ELR (cell line): Measurements from ENCODE around the gene ZNF296.
A peak's percentile ranks its signal among the peaks of the same experiment; 100 is the strongest.

Experiments used
- DNase-seq: peaks from one replicate; pipeline ENCODE4 v3.0.0-alpha.2; 2015; ENCODE audit warnings: low read depth

Gene ZNF296

DNA sequence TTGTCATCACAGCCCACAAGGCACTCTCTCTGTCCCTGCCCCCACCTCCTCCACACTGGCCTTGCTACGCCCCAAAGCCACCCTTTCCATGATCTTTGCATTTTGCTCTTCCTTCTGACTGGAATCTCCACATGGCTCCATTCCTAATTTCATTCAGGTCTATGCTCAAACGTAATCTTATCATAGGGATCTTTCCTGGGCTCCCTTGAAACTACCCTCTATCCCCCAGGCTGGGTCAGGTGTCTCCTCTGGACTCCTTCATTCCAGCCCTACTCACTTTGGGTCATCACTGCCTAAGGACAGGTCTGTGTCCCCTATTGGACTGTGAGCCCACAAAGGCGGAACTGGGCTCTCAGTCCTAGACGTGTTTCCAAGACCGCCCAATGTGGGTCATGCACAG lies 5.9 kb upstream of the ZNF296 start:
- DNase-seq, result no peak

DNA sequence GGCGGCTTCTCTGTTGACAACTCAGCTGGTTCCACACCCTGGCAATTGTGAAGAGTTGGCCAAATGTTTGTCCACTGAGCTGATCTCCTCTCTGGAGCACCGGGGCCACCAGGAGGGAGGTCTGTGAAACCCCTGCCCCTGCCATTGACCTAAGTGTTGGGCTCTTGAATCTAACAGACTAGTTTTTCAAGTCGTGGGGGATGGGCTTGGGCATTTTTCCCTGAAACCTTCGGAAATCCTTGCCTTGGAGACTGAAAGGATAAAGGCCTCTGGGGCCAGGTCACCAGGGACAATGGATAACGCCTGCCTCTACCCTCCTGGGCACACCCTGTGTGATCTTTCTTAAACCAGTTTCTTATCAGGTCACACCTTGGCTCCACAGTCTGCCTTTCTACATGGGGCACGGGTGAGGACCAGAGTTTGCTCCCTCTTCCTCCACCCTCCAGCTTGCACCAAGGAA lies 3.7 kb upstream of the ZNF296 start:
- DNase-seq, result no peak

- peak; percentile 82 for DNase-seq
Observed at GRCh38 chr19:45079063-45079910, 3.0 kb upstream of the ZNF296 start, which contains the start of gene GEMIN7. TSS of gene GEMIN7 (plus strand) at chr19:45079260. CDS start at chr19:45090115, 10,855 bp downstream.

GRCh38 chr19:45078390-45079062 lies 2.2 kb upstream of the ZNF296 start:
- DNase-seq, result no peak

DNA sequence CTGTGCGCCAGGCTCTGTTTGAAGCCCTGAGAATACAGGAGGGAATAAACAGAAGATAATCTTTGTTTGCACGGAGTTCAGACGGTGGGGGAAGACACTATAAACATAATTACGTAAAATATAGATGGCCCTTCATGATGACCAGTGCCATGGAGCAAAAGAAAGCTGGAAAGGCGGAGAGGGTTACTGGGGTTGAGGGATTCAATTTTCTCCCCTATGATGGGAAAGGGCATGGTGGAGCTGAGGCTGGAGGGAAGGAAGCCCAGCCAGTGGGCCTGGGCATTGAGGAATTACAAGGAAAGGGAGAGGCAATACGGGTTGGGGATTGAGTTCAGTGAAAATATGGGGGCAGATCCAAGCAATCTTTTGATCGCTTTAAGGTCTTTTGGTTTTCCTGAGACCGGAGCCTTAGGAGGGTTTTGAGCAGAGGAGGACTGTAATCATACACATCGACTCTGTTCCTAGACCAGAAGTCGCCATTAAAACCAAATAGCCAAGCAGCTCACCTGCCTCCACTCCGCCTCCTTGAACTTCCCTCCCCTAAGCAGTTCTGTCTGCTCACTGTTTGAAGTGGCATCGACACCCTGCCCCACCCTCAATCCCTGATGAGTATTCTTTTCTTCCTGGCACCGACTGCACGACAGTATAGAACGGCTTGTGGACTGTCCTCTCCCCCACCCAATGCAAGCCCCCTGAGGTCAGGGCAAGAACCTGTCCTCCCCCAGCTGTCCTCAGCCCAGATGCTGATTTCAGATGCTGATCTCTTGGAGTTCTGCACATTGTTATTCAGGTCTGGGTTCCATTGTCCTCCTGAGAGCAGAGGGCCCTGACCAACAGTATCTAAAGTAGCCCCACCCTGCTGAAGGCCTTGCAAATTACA lies 813 bp upstream of the ZNF296 start:
- no peak for DNase-seq

DNA sequence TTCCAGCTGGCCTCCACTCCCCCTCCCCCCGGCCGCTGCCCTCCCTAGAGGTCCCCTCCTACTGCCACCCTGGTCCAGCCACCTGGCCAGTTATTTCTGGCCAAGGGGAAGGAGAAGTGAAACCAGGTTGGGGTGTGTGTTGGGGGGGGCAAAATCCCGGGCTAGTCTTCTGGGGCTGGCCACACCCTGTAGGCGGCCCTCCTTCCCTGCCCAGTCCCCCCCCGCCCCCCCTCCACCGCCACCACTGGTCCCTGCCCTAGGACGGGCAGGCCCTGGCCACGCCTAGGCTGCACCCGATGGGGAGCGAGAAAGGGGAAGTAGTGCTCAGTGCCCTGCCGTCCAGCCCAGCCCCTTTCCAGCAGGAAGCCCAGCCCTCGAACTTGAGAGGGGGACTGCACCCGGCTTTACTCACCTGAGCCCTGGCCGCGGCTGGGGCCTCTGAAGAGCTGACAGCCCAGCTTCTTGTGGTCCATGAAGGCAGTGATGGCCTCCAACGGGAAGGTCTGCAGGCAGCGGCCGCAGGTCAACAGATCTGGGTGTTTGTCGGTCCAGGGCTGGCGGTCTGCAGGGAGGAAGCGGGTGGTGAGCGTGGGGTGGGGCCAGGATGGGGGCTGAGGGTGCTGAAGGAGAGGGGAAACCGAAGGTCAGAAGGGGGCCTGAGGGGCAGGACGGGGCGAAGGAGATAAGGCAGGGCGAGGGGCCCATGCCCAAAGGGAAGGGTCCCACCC lies 813 bp downstream of the ZNF296 start:
- peak; percentile 64 for DNase-seq

- no peak for DNase-seq
Observed at GRCh38 chr19:45074744-45075300, 1.5 kb downstream of the ZNF296 start.

DNA sequence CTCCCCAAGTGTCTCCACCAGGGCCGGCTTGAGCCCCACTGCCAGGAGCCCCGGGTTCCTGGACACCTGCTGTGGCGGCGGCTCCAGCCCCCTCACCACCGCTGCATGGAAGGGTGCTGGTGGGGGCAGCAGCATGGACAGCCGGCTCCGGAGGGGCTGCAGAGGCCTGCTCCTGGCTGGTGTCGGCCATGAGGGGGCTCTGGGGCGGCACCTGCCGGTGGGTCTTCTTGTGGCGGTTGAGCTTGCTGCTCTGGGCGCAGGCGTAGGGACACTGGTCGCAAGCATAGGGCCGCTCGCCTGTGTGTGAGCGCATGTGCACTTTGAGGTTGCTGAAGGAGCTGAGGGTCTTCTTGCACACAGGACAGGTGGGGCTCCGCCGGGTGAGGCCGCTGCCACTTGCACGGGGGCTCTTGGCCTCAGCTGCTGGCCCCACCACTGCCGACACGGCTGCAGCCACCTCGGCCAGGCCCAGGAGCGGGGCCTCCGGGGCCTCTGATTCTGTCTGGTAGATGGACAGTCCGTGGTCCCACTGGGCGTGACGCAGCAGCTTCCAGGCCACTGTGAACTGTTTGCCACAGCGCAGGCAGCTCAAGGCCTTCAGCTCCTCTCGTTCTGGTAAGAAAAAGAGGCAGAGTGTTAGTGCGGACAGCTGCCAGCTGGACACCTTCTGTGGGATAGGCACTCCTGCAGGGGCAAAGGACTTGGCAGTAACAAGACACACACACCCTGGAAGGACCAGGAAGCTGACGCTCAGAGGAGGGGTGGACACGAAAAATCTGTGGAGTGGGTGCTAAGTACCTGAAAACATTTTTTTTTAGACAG lies 4.1 kb downstream of the ZNF296 start:
- DNase-seq, result no peak

GRCh38 chr19:45071545-45071938 lies 4.7 kb downstream of the ZNF296 start:
- no peak for DNase-seq

GRCh38 chr19:45070861-45071544 lies 5.3 kb downstream of the ZNF296 start:
- no peak for DNase-seq

DNA sequence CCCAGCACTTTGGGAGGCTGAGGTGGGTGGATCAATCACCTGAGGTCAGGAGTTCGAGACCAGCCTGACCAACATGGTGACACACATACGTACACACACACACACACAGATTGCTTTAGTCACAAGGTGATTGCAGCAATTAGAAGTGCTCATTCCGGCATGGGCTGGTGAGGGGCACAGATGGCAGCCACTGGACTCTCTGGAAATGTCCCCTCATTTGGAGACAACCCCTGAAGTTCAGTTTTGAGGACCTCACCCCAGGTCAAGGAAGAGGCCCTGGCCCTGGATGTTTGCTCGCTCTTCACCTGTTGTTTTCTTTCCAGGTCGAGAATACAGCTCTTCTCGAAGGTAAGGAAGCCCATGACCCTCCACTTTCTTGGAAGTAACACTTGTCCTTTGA lies 6.1 kb downstream of the ZNF296 start:
- no peak for DNase-seq

- peak; percentile 28 for DNase-seq
Observed at GRCh38 chr19:45069056-45069455, 7.2 kb downstream of the ZNF296 start.

GRCh38 chr19:45068041-45068440 lies 8.2 kb downstream of the ZNF296 start:
- DNase-seq, result no peak

- no peak for DNase-seq
Observed at GRCh38 chr19:45066921-45067661, 9.2 kb downstream of the ZNF296 start.

- DNase-seq, result no peak
Observed at GRCh38 chr19:45063851-45064801, 12.2 kb downstream of the ZNF296 start.

DNA sequence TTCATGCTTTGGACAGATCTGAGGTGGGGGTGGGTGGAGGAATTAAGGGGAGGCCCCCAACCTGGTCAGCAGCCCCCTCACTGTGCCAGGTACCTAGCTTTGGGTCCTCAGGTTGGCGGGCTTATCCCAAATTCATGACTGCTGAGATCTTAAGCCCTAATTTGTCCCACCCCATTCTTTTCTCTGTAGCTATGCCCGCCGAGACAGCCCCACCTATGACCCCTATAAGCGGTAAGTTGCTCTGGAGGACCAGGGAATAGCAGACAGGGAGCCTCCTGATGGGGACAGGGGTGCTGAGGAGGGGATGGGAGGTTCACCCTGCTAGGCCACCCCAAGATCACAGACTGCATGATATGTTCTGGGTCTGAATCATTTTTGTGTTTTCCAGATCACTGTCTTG lies 14.3 kb downstream of the ZNF296 start:
- no peak for DNase-seq

DNA sequence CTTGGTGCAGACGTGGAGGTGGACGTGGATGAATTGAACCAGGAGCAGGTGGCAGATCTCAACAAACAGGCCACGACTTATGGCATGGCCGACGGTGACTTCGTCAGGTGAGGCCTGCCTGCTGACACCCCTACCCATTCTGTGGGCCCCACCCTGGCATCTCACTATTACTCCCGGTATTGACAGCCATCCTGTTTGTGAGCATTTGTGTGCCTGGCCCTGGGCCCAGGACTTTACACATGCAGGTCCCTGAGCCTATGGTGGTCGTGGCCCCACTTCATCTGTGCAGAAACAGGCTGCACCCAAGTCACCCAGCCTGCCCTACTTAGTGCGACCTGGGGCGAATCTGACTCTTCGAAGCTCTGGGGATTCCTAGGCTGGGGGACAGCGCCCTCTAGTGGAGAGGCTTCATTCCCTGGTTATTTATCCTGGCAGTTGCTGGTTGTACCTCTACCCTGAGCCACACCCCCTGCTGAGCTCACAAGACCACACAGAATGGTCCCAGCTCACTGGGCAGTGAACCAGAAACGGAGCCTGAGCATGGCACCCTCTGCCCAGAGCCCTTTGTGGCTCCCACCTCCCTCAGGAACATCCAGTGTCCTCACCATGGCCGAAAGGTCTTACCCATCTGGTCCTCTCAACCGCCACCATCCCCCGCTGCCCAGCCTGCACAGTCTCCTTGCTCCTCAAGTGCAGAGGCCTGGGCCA lies 16.9 kb downstream of the ZNF296 start:
- peak; percentile 84 for DNase-seq
